DMS53 (cell line): ENCODE results near the gene ERC1.
A peak's percentile ranks its signal among the peaks of the same experiment; 100 is the strongest.

ENCODE experiments used
- DNase-seq: peaks from one replicate; lab custom pipeline; 2025; lab: John Stamatoyannopoulos, UW

ERC1 gene

DNA sequence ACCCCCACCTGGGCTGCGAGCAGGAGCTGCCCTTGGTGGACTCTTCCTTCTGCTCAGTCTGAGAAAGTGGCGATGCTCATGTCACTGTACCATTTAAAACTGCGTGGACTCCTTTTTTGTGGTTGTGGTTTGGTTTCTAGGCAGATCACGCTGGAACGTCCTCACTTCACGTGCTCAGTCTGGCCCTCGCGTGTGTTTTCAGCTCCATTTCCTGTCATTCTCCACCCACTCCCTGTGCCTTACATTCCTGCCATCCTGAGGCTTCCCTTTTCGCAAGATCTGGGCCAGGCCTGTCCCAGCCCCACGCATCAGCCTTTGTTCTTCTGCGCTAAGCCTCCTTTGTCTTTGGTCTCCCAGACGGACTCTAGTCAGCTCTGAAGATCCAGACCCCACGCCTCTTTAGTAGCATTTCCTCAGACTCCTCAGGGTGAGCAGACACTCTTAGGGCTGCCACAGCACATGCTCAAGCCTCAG is 497.9 kb downstream of the ERC1 start:
- DNase-seq, result no peak

- DNase-seq, result no peak
Measured at GRCh38 chr12:1491983-1492697, 501.1 kb downstream of the ERC1 start.

DNA sequence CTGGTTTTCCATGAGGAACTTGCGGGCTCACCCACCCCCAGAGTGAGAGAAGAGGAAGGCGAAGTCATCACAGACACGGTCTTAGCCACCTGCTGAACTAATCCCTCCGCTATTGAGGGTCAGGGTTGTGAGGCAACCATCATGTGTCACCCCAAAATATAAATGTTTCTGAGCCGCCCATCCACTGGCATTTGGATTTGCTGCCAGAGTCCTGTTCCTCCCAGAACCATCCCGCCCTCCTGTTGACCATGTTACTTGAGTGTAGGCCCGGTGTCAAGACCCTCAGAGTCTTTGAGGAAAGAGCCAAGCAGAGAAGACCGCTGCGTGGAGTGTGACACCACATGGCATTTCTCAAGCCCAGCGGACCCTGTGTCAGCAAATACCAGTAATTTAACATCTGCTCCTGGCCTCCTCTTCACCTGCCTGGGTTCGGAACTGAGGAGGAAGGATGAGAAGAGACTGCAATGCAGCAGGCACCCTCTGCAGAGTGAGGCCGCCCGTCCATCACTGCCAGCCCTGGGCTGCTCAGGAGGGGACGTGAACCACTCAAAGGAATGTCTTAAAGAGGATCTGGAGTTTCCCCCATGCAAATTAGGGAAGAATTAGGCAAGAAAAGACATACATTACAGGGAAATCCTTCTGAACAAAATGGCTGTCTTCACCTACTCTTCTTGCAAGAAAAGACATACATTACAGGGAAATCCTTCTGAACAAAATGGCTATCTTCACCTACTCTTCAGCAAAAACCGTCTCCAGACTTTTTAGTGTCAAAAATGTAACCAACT is 502.9 kb downstream of the ERC1 start:
- no peak for DNase-seq

- DNase-seq, result no peak
Measured at GRCh38 chr12:1494856-1495255, 503.8 kb downstream of the ERC1 start.

DNA sequence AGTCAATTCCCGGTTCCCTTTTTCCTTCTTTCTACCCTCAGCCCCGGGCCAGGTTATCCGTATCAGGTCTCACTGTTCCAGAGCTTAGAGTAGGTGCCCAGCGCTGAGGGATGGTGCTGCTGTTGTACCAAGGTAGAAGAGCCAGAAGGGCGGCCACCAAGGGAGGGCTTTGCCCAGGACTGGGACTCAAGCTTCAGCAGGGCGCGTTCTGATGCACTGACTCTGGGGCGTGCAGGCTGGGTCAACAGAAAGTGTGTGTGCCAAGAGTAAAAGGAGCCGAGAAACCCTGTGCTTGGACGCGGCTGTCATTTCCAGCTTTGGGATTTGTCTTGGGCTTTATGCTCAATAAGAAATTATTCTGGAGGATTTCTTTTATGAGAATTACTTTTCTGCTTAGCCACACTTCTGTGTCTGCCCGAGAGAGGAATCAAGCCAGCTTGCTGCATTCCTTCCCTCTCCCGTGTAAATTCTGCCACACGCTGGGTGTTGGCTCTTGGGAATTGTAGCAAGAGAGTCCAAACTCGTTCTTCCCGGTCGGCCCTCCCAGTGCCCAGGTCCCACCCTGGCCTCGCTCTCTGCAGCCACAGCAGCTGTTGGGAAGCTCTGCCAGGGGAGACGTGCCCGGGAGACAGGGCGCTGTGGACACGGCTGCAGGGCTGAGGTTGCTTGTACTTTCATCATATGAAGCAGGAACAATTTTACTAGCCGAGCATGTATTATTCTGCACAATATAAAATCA is 505.3 kb downstream of the ERC1 start:
- DNase-seq, result no peak

GRCh38 chr12:1497161-1497560 is 506.1 kb downstream of the ERC1 start:
- no peak for DNase-seq

GRCh38 chr12:1498199-1498740 is 507.2 kb downstream of the ERC1 start:
- no peak for DNase-seq

GRCh38 chr12:1499351-1499750 is 508.3 kb downstream of the ERC1 start:
- DNase-seq, result no peak

- DNase-seq, result peak; percentile 68
Measured at GRCh38 chr12:1500095-1500801, 509.2 kb downstream of the ERC1 start.

DNA sequence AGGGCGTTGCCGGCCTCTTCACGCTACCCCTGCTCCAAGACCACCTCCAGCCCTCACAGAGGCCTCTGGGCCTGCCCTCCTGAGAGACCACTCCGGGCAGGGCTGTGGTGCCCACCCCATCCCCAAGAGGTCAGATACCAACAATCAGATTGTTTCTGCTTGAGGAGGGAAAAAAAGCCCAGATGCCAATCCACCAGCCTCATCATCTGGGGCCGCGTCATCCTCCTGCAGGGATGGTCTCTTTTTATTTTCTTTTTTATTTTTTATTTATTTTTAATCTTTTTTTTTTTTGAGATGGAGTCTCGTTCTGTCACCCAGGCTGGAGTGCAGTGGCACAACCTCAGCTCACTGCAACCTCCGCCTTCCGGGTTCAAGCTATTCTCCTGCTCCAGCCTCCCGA is 510.0 kb downstream of the ERC1 start:
- no peak for DNase-seq

DNA sequence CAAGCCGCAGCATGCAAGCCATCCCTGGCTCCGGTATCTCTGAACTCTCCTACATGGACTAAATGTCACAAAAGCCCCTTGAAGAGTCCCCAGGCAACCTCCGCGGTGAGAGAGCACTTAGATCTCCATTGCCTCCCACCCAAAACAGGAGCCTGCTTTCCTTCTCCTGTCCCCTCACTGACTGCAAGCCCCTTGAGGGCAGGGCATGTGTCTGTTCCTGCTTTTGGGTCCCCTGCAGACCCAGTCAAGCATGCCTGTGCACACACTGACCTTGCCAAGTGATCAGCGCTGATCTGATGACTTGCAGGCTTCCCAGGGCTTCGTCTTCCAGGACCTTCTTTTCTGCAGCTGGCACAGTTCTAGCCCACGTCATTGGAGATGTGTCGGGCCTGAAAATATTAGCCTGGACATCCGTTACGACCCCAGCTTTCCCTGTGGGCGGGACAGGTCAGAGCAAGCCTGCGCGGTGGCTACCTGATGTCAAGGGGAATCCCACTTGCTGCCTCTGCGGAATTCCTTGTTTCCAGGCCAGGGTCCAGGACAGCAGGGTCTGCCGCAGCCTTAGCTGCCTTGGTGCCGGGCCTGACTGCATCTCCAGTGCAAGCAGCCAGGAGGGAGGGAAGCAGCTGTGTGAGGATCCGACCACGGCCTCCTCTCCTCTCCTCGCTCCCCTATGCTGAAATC is 510.8 kb downstream of the ERC1 start:
- no peak for DNase-seq

DNA sequence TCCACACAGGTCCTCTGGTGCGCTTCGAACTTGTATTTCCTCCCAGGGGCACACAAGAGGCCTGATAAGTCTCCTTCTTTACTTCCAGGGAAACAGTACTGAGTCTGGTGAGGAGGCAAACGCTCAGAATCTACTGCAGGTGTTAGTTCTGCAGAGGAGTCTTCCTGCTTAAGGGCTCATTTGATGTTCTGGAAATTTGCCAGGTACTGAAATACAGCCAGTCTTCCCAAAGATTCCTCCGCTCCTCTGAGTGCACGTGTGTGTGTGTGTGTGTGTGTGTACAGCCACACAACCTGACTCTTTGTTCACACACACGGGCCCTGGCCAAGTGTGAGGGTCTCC is 511.3 kb downstream of the ERC1 start:
- no peak for DNase-seq

DNA sequence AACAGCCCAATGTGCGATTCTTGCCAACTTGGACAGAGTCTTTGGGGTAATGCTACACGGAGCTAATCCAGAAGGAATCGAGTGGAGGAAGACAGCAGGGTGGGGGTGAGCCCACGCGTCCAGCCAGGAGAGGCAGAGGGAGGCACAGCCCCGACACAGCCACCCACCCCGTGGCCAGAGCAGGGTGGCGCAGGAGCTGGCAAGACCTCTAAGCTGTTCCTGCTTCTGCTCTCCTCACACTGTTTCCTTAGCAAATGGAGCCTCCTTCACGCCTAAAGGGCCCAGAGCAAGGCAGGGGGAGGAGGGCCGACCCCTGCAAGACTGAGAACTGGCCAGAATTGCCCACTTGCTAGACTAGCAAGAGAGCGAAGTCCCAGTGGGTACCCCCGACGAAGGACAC is 511.8 kb downstream of the ERC1 start:
- DNase-seq, result no peak

- DNase-seq, result no peak
Measured at GRCh38 chr12:1503281-1503711, 512.3 kb downstream of the ERC1 start.

GRCh38 chr12:1504304-1504894 is 513.4 kb downstream of the ERC1 start:
- DNase-seq, result no peak

GRCh38 chr12:1504895-1505311 is 513.9 kb downstream of the ERC1 start:
- no peak for DNase-seq

GRCh38 chr12:1505576-1505975 is 514.6 kb downstream of the ERC1 start:
- DNase-seq, result no peak

- no peak for DNase-seq
Measured at GRCh38 chr12:1507308-1507707, 516.3 kb downstream of the ERC1 start.

- no peak for DNase-seq
Measured at GRCh38 chr12:1509413-1510052, 518.5 kb downstream of the ERC1 start.

- no peak for DNase-seq
Measured at GRCh38 chr12:1510056-1510812, 519.2 kb downstream of the ERC1 start.
